Central memory CD4-positive, alpha-beta T cell (primary cell): ENCODE data around the gene BATF.

Experiments used
- DNase-seq: peaks from one replicate; pipeline ENCODE4 v3.0.0; 2022

Gene BATF

DNA sequence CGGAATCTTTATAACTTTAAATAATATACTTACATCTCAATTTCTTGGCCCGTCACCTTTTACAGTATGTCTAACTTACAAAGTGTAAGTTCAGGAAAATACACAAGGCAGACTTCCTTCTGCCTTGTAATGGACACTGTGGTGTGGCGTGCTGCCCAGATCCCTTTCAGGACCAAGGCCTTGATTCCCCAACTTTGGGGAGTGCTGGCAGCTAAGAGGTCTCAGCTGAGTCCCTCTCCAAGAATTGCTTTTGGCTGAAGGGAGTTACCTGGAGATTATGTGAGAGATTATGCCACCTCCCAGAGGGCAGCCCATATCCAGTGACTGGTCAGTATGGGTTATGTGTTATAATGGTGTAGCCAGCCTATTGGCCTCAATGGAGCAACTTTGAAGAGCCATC, 21.2 kb upstream of the BATF start:
- DNase-seq, result no peak

- DNase-seq, result no peak
Observed at GRCh38 chr14:75504411-75504810, 17.9 kb upstream of the BATF start.

DNA sequence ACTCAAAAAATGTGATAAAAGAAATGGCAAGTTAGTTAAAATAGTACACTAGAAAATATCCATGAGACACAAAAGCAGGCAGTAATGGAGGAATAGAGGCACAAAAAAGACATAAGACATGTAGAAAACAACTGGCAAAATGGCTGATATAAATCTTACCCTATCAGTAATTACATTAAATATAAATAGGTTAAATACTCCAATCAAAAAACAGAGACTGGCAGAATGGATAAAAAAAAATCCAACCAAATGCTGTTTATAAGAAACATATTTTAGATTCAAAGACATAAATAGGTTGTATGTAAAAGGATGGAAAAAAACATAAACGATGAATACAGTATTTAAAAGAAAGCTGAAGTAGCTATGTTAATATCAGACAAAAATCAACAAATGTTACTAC, 15.3 kb upstream of the BATF start:
- DNase-seq, result no peak

DNA sequence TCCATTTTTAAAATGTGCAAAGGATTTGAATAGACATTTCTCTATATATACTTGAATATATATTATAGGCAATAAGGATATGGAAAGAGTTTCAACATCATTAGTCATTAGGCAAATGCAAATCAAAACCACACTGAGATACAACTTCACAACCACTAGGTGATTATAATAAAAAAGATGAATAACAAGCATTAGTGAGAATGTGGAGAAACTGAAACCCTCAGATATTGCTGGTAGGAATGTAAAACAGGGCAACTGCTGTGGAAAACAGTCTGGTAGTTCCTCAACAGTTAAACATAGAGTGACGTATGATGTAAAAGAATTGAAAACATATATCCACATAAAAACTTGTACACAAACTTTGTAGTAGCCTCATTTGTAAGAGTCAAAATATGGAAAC, 11.7 kb upstream of the BATF start:
- no peak for DNase-seq

GRCh38 chr14:75511201-75511600, 11.1 kb upstream of the BATF start:
- no peak for DNase-seq

DNA sequence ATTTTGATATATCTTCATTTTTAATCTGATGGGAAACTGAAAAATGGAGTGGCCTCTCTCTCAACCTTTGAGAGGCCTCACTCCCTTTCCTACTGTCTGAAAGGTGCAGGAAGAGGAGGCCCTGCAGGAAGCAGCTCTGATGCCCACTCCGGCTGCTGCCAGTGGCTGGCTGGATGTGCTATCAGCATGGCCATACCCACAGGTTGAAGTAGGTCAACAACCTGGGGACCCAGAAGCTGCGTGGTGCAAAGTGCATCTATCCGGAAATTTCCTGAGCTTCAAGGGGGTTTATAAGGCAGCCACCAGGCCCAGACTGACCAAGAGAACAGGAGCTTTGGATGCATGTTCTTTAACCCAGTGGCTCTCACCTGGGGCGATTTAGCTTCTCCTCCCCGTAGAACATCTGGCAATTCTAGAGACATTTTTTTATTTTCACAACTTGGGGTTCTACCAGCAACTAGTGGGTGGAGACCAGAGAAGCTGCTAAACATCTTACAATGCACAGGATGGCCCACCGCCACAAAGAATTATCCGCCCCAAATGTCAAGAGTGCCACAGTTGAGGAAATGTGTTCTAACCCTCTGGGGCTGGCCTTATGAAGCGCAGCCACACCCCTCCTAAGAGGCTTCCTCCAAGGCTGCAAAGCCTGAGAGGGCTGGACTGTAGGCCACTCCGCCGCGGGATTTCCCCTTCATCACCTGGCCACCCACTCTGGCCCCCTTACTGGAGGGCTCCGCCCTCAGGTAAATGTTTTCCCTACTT, 8.2 kb upstream of the BATF start:
- peak; percentile 21 for DNase-seq

DNA sequence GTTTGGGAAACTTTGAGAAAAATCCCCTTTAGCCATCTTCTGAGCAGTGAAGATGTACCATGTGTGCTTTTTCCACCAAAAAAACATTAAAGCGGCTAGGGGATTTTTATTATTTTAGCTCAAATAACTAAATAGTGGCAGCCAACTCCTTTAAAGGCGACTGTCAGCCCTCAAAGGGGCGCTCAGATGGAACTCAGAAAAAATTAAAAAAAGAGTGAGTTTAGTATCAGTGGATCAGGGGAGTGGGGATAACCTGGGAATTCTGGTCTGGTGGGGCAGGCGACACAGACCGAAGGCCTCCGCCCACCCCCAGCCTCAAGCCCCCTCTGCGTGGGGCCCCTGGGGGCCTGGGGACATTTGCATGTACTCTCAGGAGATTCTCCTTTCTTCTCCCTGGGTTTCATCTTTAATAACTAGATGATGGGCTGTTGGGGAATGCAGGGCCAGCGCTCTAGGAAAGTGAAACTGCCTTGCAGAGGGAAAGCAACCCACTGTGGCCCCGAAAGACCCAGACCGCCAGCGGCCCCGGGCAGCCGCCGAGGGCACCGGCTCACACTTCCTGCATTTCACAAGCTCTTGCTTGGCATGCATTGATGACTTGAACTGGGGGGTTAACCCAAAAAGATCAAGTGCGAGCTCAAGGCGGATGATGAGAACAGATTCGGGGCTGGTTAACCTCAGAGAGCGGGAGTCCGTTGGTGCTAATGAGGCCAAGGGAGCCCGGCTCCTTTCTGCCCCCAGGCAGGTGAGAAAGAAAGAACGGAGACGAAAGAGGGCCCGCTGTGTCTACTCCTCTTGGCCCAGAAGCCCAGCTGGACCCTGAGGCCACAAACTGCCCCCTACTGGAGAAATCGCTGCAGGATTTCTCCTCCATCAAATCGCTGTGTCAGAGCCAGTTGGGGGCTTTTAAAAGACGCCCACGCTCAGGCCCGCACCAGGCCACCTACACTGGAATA, 7.3 kb upstream of the BATF start:
- peak; percentile 55 for DNase-seq

DNA sequence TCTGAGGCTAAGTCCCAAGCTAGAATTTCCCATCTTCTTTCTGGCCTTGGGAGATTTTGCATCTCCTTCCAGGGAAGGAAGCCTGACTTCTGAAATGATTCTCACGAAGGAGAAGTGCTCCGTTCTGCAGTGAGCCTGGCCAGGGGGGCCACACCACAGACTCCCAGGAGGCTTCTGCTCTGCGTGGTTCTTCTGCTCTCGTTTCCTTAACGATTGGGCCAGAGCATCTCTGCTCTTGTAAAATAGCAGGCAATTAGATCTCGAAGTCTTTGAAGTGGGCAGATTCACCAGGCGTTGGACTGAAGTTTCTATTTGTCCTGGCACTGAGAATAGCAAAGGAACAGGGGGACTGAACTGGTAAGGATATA, 6.7 kb upstream of the BATF start:
- DNase-seq, result no peak

GRCh38 chr14:75518625-75519024, 3.6 kb upstream of the BATF start:
- no peak for DNase-seq

DNA sequence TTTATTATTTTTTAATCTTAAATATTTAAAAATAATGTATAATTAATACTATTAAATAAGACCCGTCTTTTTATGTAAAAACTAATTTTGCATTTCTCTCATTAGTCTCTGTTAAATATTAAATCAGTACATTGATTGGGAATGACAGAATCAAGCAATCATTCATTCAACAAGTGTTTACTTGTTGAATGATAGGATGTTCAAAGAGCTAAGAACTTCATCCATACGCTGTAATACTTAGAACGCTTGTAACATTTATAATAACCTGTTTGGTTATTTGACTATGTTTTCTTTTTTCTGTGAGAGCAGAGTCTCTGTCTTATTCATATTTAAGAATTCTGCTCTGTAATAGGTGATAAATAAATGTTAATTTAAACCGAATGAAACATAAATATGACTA, 2.9 kb upstream of the BATF start:
- no peak for DNase-seq

DNA sequence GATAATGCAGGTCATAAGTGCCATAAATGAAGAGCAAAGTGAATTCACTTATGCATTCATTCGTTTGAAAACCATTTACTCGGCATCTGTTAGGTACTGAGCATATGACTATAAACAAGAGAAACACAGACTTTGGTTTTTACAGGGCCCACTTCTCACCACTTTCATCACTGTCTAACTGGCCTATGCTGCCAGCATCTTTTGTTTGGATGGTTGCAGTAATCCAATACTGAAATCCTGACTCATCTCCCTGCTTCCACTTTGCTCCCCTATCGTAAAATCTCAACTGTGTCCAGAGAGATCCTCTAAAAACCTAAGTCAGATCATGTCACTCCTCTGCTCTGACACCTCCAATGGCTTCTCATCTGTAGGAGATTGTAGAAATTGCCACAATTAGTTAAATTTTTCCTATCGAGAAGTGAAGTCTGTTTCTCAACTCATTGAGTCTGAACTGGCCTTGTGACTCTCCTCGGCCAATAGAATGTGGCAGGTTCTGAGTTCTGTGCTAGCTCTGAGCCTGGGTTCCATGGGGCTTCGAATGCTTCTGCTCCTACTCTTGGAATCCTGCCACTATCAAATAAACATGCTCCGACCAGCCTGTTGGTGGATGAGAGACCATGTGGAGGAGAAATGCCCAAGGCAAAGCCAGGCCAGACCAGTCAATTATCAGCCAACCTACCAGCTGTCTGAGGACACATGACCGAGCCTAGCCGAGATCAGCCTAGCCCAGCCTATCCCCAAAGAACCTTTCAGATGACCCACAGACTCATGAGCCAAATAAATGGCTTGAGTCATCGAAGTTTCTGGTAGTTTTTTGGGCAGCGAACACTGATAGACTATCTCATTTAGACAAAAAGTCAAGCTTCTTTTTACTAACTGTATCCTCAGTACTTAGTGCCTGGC, 2.2 kb upstream of the BATF start:
- DNase-seq, result no peak

GRCh38 chr14:75520852-75521251, 1.4 kb upstream of the BATF start:
- no peak for DNase-seq

DNA sequence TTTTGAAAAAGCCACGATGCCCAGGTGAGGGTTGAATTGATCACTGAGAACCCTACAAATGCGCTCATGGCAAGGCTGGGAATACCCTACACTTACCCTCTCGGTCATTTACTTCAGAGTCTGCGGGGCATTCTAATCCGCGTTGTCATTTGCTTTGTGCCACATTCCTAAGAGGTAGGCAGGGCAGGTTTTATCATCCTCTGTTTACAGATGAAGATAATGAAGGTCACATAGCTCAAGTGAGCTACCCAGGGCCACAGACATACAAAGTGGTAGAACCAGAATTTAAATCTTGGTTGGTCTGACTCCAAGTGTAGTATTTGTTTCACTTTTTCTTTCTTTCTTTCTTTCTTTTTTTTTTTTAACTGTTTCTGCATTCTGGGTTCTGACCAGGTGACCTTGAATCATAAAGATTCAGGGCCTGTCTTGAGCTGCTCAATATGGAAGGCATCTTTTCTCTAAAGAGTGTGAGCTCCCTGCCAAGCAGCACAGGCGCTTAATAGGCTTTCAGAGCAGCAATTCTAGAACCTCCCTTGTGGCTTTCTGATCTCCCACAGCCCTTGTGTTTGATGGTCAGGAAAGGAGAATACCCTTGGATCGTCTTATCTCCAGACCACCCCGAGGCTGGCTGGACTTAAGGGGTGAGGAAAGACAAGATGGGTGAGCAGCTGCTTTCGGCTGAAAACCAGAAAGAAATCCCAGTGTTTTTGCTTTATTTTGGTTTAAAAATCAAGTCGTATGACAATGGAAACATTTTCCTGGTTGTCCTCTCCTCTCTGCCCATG, 662 bp upstream of the BATF start:
- no peak for DNase-seq

DNA sequence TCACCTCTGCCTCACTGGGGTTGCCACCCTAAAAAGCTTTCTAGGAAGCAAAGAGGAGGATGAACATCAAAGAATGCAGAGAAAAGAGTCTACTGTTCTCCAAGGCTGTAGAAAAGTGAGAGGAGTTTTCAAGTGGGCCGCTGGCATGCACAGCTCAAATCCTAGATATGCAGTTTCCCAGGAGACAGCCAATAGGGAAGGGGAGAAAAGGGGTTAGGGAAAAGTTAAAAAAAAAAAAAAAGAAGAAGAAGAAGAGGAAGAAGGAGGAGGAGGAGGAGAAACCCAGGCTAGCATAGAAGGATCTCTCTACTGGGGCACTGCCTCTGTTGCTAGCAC, 682 bp downstream of the BATF start:
- DNase-seq, result no peak

GRCh38 chr14:75523771-75524171, 1.5 kb downstream of the BATF start:
- DNase-seq, result no peak

DNA sequence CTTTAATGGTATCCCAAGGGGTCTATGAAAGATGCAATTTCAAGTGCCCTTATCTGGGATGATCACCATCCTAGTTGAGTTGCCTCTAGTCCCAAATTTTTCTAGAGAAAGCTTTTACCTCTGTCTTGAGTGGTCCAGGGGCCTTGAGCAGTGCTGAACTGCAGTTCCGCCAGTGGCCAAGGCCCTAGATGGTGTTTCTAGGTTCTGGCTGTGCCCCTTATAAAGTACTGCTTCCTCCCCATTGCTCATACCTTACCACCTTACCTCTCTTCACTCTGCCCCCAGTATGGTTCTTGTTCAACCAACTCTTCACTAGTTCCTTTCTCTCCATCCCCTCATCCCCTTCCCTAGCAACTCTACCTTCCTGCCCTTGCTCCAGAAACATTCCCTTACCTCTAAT, 3.7 kb downstream of the BATF start:
- DNase-seq, result no peak

- no peak for DNase-seq
Observed at GRCh38 chr14:75527449-75528163, 5.3 kb downstream of the BATF start.

DNA sequence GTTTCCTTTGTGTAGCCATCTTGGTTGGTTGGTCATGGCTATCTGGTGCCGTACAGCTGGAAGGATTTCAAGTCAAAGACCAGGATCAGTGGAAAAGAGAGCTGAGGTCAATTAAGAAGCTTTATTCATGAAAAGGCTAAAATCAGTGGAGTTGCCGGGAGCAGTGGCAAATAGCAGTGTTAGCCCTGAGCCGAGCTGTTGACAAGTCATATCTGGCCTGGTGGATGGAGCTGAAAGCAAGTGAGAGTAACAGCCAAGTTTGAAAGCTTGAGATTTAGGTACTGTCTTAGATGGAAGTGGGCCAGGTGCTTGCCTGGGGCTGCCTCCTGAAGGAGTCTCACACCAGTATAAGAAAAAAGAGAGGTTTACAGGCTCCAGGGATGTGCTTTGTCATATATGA, 9.0 kb downstream of the BATF start:
- no peak for DNase-seq

DNA sequence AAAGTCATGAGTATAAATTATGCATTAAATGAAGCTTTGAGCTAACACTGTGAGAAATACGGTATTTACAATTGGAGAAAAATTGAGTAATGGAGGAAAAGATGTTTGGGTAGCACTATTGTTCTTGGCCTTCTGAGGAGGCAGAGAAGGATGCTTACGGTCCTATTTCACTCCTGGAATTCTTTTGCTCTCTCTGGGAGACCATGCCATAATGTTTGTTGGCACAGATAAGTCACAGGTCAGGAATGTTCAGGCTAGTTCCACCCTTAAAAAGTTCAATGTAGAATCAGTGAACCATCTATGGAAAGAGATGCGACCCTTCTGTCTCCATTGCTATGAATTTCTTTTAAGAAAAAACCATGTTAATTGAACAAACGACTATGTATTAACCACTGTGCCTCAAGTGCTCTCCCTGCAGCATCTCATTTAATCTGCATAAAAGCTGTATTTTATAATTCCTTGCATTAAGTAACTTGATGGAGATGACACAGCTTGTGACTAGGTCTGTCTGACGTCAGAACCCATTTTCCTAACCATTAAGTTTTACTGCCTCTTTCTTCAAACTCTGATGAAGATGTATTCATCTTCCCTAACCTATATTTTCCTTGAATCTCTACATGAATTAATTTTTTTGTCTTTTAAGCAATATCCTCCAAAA, 9.5 kb downstream of the BATF start:
- DNase-seq, result no peak

DNA sequence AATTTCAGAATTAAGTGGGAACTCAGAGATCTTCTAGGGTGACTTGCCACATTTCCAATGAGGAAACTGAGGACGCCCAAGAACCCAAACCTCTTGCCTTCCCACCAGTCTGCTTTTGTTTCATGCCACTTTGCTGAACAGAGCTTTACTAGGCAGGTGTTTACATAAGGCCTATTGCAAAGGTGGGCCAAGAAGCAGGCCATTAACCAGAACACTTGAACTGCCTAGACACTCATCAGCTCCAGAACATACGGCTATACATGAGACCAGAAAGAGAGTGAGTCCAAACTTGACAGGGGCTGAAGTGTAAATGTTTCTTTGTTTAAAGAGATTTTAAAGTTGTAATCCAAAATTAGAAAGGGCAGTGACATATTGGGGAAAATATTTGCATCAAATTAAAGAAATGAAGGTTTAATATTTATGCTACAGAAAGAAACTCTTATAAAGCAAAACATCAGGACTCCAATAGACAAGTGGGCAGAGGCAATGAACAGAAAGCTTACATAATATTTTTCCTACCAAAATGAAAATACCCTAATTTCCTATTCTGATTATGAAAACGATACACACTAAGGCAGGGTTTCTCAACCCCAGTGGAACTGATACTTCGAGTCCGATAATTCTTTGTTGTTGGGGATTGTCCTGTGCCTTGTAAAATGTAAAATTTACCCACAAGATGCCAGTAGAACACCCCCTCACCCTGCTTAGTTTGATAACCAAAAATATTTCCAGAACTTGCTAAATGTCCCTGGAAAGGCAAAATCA, 11.7 kb downstream of the BATF start:
- no peak for DNase-seq
